PC-9 (cell line): Measurements from ENCODE around the gene UBE2E2. TPM values are rescaled to one million over a fixed set of nuclear protein-coding genes. Genes with fewer than 3 reads are reported as not detected.

ENCODE experiments used
- BruUV-seq: library from RNA; stranded (reverse); fragments of 400-500 nt; replicated peaks from 2 replicates; lab custom pipeline; 2021; lab: Mats Ljungman, UMichigan
- CTCF ChIA-PET: fragments of 300-600 bp; sonication (Branson Sonifier 250); formaldehyde crosslinking; loops from one replicate; lab custom pipeline; 2022; ENCODE audit warnings: antibody characterized with exemption; lab: Charles Lee
- POLR2A ChIA-PET: fragments of 300-600 bp; sonication (Branson Sonifier 250); formaldehyde crosslinking; loops from one replicate; lab custom pipeline; 2022; ENCODE audit warnings: antibody characterized with exemption; ENCODE audit not compliant: unreplicated experiment; lab: Charles Lee
- DNase-seq, 2 experiments: peaks; one replicate each; pipeline versions ENCODE4 v3.0.0 to v3.0.0-alpha.2; 2015 to 2022; ENCODE audit warnings: mixed read lengths in 1 of 2
- H2AFZ ChIP-seq: fragments of 200-600 bp; sonication (generic); 2 replicates; pipeline ENCODE4 v1.8.1; 2017; ENCODE audit warnings: antibody characterized with exemption
- H3F3A ChIP-seq: fragments of 200-600 bp; sonication (generic); 2 replicates; pipeline ENCODE4 v1.8.1; 2017; ENCODE audit warnings: antibody characterized with exemption, mild to moderate bottlenecking, low read depth; ENCODE audit not compliant: insufficient read depth
- H3K27ac ChIP-seq: fragments of 200-600 bp; sonication (generic); 2 replicates; pipeline ENCODE4 v1.6.1; 2016; ENCODE audit warnings: mixed run types
- H3K27me3 ChIP-seq: fragments of 200-600 bp; sonication (generic); 2 replicates; pipeline ENCODE4 v1.6.1; 2016; ENCODE audit warnings: low read depth, mixed run types; ENCODE audit not compliant: insufficient read depth
- H3K36me3 ChIP-seq: fragments of 200-600 bp; sonication (generic); 2 replicates; pipeline ENCODE4 v1.6.1; 2016; ENCODE audit warnings: low read depth, mixed run types
- H3K4me1 ChIP-seq: fragments of 200-600 bp; sonication (generic); replicated peaks from 2 replicates; pipeline ENCODE4 v1.6.1; 2016; ENCODE audit warnings: mixed run types; ENCODE audit not compliant: insufficient read depth
- H3K4me2 ChIP-seq: fragments of 200-600 bp; sonication (generic); 2 replicates; pipeline ENCODE4 v1.6.1; 2017; ENCODE audit warnings: mixed run types
- H3K4me3 ChIP-seq: fragments of 200-600 bp; sonication (generic); 2 replicates; pipeline ENCODE4 v1.6.1; 2016; ENCODE audit warnings: mixed run types
- H3K79me2 ChIP-seq: fragments of 200-600 bp; sonication (generic); 2 replicates; pipeline ENCODE4 v1.6.1; 2017; ENCODE audit warnings: low read depth, mixed run types
- H3K9me2 ChIP-seq: fragments of 200-600 bp; sonication (generic); 2 replicates; pipeline ENCODE4 v1.8.1; 2017; ENCODE audit warnings: mild to moderate bottlenecking; ENCODE audit not compliant: insufficient read depth
- H3K9me3 ChIP-seq: fragments of 200-600 bp; sonication (generic); 2 replicates; pipeline ENCODE4 v1.8.1; 2016; ENCODE audit warnings: low read depth; ENCODE audit not compliant: insufficient read depth
- H4K20me1 ChIP-seq: fragments of 200-600 bp; sonication (generic); 2 replicates; pipeline ENCODE4 v1.8.1; 2017; ENCODE audit not compliant: insufficient read depth
- CTCF ChIP-seq: fragments of 200-600 bp; sonication (generic); conservative IDR thresholded peaks from 2 replicates; pipeline ENCODE4 v1.6.1; 2017; ENCODE audit warnings: mixed run types, antibody characterized with exemption, mild to moderate bottlenecking, moderate library complexity
- EZH2 ChIP-seq: fragments of 200-600 bp; sonication (generic); IDR thresholded peaks from 2 replicates; pipeline ENCODE4 v1.8.0; 2017; ENCODE audit warnings: antibody characterized with exemption, low read depth
- intact Hi-C: fragments of 100-400 bp; cut with micrococcal nuclease; formaldehyde crosslinking; loops from one replicate; pipeline ENCODE4 v1.10.0; 2022; ENCODE audit not compliant: unreplicated experiment
- total RNA-seq: library from RNA; stranded (reverse); gene quantifications from 2 replicates; pipeline ENCODE4 v1.2.3, GENCODE V29; 2021

Gene UBE2E2
- total RNA-seq, 1 experiment from 2014 or later, result 48.7 TPM

GRCh38 chr3:23192816-23193215 is 10.3 kb upstream of the UBE2E2 start:
- H3K27ac ChIP-seq, result no peak overlapping the region
- POLR2A ChIA-PET, result no interaction called here
- TF ChIP-seq CTCF (no peak), EZH2 (no peak)
- no peak overlapping the region for H2AFZ ChIP-seq
- no peaks in the 10 kb centered on the region for H4K20me1 ChIP-seq
- intact Hi-C loops, result no loop called here
- H3K4me1 ChIP-seq, result no peaks in the 10 kb centered on the region
- BruUV-seq, result no TSS peak
- no peak for DNase-seq
- no peaks in the 10 kb centered on the region for H3K36me3 ChIP-seq
- no peaks in the 10 kb centered on the region for H3F3A ChIP-seq
- no peaks in the 10 kb centered on the region for H3K9me2 ChIP-seq
- no peak overlapping the region for H3K4me2 ChIP-seq
- CTCF ChIA-PET, result no interaction called here
- no peaks in the 10 kb centered on the region for H3K27me3 ChIP-seq
- no peaks in the 10 kb centered on the region for H3K79me2 ChIP-seq
- no peaks in the 10 kb centered on the region for H3K9me3 ChIP-seq
- no peak overlapping the region for H3K4me3 ChIP-seq

- DNase-seq, result no peak
- Histone ChIP-seq H3K4me1 (no peaks in the 10 kb centered on the region), H3K27ac (no peak overlapping the region), H3K9me3 (no peaks in the 10 kb centered on the region), H3K4me3 (no peak overlapping the region), H3K4me2 (no peak overlapping the region), H2AFZ (no peak overlapping the region), H3F3A (no peaks in the 10 kb centered on the region), H3K79me2 (no peaks in the 10 kb centered on the region), H4K20me1 (no peaks in the 10 kb centered on the region), H3K27me3 (peaks cover 6% of the 10 kb centered on the region; the same call in 1 of the 2 replicates), H3K36me3 (no peaks in the 10 kb centered on the region), H3K9me2 (no peaks in the 10 kb centered on the region)
- TF ChIP-seq EZH2 (no peak), CTCF (no peak)
- CTCF ChIA-PET, result no interaction called here
- intact Hi-C loops, result no loop called here
- BruUV-seq, result no TSS peak
- POLR2A ChIA-PET, result no interaction called here
Measured at GRCh38 chr3:23193831-23194230, 9.3 kb upstream of the UBE2E2 start.

- ChIA-PET CTCF (no interaction called here), POLR2A (no interaction called here)
- no peak for TF ChIP-seq EZH2
- no peak for TF ChIP-seq CTCF
- BruUV-seq, result no TSS peak
- Histone ChIP-seq H3K4me2 (no peak overlapping the region), H2AFZ (no peak overlapping the region), H3K27ac (no peak overlapping the region), H4K20me1 (no peaks in the 10 kb centered on the region), H3K4me3 (no peak overlapping the region), H3K9me3 (no peaks in the 10 kb centered on the region), H3K4me1 (no peaks in the 10 kb centered on the region), H3K27me3 (peaks cover 9% of the 10 kb centered on the region; the same call in 1 of the 2 replicates), H3K79me2 (no peaks in the 10 kb centered on the region), H3K9me2 (no peaks in the 10 kb centered on the region), H3F3A (peaks cover 10% of the 10 kb centered on the region; the same call in 1 of the 2 replicates), H3K36me3 (no peaks in the 10 kb centered on the region)
- DNase-seq, result no peak
- intact Hi-C loops, result no loop called here
Measured at GRCh38 chr3:23198801-23199200, 4.3 kb upstream of the UBE2E2 start.
